KG1 (cell line): ENCODE results near the gene ZDHHC21.
"Not testable (repeated sequence)": the region's sequence is repeated elsewhere in the genome, so short reads cannot be mapped to it uniquely, and the experiment has no call there.

Experiments used
- DNase-seq: peaks from one replicate; lab custom pipeline; 2025; lab: John Stamatoyannopoulos, UW

The ZDHHC21 gene

DNA sequence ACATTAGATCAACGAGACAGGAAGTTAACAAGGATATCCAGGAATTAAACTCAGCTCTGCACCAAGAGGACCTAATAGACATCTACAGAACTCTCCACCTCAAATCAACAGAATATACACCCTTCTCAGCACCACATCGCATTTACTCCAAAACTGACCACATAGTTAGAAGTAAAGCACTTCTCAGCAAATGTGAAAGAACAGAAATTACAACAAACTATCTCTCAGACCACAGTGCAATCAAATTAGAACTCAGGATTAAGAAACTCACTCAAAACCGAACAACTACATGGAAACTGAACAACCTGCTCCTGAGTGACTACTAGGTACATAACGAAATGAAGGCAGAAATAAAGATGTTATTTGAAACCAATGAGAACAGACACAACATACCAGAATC is 10.6 kb downstream of the ZDHHC21 start:
- DNase-seq: not testable (repeated sequence)

DNA sequence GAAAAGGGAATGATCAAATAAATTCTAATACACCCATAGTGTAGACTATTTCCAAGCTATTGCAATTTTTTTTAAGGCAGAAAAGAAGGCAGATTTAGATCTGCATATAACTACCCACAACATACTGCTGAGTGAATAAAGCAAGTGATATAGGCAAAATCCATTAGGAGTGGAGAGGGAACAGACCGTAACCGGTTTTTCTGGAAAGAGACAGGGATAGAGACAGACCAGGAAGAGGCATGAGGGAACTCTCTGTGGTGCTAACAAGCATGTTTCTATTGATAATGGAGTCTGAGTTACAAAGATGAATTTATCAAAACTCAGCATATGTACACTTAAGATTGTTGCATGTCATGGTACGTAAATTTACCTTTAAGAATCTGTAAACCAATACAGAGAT is 14.5 kb downstream of the ZDHHC21 start:
- DNase-seq: no peak

- no peak for DNase-seq
These were observed 15.4 kb downstream of the ZDHHC21 start for GRCh38 chr9:14677872-14678271.

DNA sequence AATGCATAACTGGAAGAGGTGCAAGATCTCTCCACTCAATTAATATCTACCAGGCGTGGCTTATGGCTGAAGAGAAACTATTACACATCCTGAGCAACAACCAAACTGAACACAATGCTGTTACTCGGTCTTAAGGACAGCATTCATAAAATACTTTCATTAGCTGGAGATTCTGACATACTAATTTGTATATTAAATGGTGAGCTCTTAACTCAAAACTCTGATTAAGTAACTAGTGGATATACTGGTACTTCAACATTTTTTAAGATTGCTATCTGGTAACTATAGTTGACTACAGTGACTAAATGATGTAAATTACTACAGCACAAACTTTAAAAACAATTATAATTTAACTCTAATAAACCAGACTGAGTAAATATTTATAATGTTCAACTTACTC is 15.8 kb downstream of the ZDHHC21 start:
- DNase-seq: no peak

GRCh38 chr9:14674630-14675029 is 18.6 kb downstream of the ZDHHC21 start:
- DNase-seq: no peak

GRCh38 chr9:14671377-14671776 is 21.9 kb downstream of the ZDHHC21 start:
- no peak for DNase-seq

DNA sequence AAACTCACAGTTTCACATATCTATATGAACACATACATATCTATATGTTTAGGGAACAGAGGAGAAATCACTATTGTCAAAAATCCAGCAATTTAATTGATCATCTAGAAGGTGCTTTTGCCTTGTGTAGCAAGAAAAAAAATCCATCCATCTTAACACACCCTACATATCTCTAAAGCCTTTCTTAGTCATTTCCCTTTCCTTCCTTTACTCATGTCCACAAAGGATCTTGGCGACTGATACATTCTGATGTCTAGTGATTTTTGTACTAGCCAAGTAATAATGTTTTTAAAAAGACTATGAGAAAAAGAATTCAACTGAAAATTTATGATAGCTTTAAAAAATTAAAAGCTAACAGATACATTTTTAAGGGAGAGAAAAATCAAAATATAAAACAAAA is 22.5 kb downstream of the ZDHHC21 start:
- DNase-seq: no peak

GRCh38 chr9:14664022-14664421 is 29.2 kb downstream of the ZDHHC21 start:
- not testable (repeated sequence) for DNase-seq

- DNase-seq: no peak
These were observed 31.2 kb downstream of the ZDHHC21 start for GRCh38 chr9:14662060-14662453.

DNA sequence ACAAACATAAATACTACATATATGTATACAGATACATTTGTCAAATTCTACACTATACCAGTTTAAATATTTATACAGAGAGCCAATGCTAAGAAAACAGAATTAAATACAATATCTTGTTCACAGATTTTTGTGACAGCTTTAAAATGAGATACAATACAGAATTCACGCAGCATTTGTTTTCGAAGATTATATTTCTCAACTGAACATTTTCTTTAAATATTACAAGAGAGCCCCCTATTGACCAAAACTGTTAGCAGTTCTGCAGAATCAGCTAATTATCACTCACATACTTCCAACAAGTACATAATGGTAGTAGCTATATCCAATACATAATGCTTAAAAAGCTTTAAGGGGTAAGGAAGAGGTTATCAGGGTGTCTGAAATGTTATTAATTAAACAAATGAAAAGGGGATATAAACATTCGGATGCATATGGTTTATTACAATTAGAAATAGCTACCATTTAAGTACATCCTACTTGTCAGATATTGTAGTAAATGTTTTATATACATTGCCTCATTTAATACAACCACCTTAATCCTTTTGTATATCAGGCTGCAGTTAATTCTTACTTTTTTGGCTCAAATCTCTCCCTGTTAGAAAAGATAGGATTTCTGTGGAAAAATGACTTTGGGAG is 31.7 kb downstream of the ZDHHC21 start:
- DNase-seq: no peak

DNA sequence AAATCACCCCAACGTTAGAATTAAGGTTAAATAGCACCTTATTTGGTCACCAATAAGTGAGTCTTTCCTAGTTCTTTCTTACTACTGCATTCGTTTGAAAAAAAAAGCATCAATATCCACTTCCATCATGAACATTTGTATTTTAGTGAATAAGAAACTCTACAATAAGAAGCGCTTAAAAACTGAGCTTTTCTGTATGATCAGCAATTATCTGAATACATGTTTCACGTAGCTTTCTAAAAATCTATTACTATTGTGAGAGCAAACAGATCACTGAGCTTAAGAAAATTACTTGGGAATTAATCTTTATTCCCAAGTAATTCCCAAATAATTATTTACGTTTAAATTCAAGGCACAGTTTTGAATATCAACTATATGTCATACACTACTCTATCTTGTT is 32.5 kb downstream of the ZDHHC21 start:
- DNase-seq: no peak

DNA sequence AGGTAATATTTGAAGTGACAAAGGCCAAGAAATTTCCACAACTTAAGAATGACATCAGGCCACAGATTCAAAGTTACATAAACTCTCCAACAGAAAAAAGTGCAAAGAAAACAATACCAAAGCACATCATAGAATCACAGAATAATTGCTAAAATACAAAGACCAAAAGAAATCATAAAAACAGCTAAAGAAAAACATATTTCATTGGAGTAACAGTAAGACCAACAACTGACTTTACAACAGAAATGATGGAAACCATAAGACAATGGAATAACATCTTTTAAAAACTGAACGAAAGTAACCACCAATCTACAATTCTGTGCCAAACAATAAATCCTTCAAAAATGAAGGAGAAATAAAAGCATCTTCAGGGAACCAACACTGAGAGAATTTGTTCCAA is 38.3 kb downstream of the ZDHHC21 start:
- no peak for DNase-seq

GRCh38 chr9:14653511-14653910 is 39.7 kb downstream of the ZDHHC21 start:
- DNase-seq: no peak

- DNase-seq: peak; percentile 6
These were observed 40.4 kb downstream of the ZDHHC21 start for GRCh38 chr9:14652729-14653377.

DNA sequence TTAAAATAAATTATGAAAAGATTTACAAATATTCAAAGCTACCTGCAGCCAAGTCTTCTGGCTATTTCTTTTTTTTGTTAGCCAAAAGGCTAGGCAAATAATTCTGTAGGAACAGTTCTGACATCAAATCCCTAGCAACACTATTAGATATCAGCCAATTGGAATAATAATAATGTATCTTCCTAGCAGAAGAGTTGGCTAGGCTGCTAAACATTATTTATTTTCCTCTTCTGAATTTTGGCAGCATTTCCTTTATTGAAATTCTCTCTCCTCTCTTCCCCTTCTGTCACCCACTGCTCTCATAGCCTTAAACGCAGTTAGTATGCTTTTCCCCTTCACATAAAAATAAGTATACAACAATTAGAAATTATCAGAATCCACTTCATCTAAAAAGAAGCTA is 42.6 kb downstream of the ZDHHC21 start:
- DNase-seq: no peak

- no peak for DNase-seq
These were observed 47.6 kb downstream of the ZDHHC21 start for GRCh38 chr9:14645648-14646047.

DNA sequence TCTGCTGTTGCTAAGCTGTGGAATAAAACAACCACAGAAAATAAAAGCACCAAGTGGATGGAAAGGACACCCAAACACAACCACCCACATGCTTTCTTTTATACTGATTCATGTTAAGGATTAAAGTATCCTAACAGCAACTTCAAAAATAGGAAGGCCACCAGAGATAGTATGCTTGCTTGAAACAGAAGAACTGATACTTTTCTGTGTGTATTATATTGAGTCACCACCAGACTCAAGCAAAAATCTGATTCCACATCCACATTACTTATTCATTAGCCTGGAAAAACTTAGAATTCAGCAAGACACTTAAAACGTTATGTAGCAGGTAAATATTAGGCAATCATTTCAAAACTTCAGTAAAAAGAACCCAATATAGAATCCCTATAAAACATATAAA is 52.3 kb downstream of the ZDHHC21 start:
- DNase-seq: no peak

DNA sequence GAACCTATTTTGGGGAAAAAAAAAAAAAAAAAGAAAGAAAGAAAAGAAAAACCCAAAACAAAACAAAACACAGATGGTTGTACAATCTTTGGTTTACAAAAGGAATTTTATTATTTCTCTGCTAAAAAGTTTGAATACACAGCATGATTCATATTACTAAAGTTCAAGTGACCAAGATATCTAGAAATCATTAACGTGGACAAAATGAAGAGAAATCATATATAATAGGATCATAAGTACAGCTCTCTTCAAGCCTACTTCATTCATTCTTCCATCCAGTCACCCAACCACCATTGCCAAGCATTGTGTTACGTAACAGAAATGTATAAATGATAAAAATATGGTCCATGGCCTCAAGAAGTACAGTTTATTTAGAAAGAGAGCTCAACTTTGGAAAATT is 52.9 kb downstream of the ZDHHC21 start:
- no peak for DNase-seq

DNA sequence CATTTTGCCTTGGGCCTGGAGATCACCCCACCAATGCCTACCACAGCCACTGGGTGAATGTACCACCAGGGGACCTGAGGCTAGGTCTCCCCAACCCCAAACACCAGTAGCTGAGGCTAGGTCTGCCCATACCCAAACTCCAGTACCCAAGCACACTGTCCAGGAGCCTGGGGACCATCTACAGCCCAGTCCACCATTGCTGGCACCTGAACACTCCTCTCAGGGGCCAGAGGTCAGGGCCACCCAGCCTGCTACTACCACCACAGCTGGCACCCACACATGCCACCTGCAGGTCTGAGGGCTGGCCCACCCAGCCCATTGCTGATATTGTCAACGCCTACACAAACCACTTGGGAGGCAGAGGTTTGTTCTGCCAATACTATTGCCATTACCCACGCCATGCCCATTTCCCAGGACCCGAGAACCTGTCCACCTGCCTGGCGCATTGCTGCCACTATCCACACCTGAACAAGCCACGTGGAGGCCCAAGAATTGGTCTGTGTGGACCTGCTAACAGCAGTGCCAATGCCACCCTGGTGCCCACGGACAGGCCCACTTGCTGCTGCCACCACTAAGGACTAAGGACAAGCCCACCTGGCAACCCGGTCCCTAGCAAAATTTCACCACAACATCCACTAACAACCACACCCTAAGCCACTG is 59.2 kb downstream of the ZDHHC21 start:
- no peak for DNase-seq

DNA sequence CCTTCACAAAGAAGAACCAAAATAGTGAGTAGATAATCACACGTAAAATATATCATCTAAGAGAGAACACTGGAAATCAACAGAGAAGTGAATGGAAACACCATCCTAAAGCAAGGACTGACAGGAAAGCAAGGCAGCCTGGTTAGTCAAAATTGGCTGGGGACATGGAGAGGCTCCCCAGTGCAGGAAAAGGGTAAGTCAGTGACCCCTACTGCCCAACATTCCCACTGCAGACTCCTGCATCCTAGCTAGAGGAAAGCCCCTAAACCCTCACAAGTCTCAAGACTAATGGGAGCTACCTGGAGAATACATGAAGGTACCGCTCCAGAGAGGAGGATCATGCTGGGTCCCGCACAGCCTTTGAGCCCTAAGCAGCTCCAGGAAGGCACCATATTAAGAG is 60.1 kb downstream of the ZDHHC21 start:
- DNase-seq: no peak

DNA sequence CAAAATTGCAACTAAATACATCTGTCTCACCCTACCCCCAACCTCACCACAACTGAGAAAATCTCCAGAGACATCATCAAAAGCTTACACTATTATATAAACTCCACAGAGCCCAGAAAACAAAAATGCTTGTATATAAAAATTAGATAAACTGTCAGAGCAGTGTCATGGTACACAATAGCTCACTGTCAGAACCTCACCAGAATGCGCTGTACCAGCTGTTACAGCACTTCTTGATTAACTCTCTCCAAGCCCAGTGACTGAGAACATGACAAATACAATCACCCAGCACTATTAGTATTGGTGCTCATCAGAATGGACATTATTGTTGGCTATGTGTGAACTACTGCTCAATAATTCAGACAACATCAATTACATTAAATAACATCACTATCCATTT is 65.7 kb downstream of the ZDHHC21 start:
- DNase-seq: no peak

DNA sequence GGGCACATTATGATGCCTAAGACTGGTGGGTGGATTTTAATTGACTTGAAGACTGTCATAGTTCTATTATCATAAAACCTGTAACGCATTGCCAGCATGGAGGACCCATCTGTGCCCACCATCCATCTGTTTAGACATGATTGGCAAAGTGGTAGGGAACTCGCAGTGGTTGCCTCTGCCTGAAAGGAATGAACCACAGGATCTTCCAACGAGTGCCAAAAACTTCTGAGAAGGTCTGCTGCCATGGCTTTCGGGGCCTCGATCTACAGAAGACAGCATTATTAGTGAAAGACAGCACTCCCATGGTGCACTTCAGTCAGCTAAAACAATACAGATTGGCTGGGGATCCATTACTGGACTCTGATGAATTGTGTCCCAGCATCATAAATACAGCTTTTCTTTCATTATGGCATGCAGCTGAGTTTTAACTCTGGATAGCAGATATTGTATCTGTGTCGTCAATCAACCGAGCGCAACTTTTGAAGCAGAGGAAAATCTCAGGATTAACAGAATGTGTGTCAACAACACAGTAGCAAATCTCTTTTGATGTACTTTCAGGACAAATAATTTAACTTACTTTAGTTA is 74.3 kb downstream of the ZDHHC21 start:
- DNase-seq: no peak
